VCaP (cell line): ENCODE results near the gene IL10RA.

Experiments
- H3K27ac ChIP-seq: fragments of 450-650 bp; 2 replicates; pipeline ENCODE4 v1.5.1; 2017
- TF ChIP-seq, protein P1 (sequence below): fragments of 450-650 bp; conservative IDR thresholded peaks from 2 replicates; pipeline ENCODE4 v1.5.1; 2017; ENCODE audit warnings: mild to moderate bottlenecking, moderate library complexity

Gene IL10RA

DNA sequence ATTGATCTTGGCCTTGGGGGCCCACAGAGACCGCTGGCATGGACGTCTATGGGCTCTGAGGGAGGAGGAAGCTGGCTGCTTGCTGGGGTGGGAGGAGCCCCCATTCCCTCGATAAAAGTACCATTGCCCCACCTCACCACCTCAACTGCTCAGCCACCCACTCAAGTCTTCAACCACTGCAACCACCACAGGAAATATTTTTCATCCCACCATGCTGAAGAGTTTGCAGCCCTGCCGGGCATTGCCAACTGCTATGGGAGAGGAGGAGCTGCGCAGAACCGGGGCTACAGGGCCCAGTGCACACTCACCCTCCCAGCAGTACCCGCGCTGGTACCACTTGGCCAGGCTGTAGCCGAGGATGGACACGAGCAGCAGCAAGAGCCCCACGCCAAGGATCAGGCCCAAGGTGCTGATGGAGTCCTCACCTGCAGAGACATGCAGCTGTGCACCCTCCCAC lies 29.2 kb downstream of the IL10RA start:
- TF ChIP-seq, protein P1, sequence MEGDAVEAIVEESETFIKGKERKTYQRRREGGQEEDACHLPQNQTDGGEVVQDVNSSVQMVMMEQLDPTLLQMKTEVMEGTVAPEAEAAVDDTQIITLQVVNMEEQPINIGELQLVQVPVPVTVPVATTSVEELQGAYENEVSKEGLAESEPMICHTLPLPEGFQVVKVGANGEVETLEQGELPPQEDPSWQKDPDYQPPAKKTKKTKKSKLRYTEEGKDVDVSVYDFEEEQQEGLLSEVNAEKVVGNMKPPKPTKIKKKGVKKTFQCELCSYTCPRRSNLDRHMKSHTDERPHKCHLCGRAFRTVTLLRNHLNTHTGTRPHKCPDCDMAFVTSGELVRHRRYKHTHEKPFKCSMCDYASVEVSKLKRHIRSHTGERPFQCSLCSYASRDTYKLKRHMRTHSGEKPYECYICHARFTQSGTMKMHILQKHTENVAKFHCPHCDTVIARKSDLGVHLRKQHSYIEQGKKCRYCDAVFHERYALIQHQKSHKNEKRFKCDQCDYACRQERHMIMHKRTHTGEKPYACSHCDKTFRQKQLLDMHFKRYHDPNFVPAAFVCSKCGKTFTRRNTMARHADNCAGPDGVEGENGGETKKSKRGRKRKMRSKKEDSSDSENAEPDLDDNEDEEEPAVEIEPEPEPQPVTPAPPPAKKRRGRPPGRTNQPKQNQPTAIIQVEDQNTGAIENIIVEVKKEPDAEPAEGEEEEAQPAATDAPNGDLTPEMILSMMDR = no peak
- no peak overlapping the region for H3K27ac ChIP-seq

DNA sequence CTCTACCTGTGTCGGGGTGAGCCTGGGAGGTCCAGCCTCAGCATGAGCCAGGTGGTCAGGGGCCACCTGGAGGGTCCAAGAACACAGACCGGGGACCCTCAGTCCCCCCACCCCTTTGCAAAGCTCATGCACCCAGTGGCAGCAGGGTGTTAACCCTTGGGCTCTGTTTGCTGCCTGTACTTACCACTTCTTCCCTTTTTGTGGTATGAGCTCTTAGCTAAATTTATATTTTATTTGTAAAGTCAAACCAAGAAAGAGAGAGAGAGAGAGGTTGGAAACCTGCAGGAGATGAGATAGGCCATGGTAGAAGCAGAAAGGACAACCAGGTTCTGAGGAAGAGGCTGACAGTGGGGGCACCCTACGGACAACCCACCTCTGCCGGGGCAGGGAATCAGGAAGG lies 29.9 kb downstream of the IL10RA start:
- TF ChIP-seq, protein P1 = no peak
- H3K27ac ChIP-seq = no peak overlapping the region

DNA sequence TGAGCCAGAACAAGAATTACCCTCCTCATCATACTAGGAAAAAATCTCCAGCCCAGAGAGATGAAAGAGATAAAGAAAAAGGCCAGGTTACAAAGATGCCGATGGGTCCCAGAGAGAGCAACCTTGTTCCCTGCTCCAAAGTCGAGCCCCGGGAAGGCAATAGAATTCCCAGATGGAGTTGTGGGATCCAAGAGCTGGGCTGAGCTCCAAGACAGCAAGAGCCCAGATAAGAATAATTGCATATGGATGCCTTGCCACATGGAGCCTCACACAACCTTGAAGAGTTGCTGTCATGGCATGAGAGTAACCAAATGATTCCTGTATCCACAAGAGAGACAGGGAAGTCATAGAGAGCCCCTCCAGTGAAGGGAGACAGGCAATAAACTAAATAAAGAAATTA lies 30.9 kb downstream of the IL10RA start:
- no peak overlapping the region for H3K27ac ChIP-seq
- TF ChIP-seq, protein P1 = no peak

DNA sequence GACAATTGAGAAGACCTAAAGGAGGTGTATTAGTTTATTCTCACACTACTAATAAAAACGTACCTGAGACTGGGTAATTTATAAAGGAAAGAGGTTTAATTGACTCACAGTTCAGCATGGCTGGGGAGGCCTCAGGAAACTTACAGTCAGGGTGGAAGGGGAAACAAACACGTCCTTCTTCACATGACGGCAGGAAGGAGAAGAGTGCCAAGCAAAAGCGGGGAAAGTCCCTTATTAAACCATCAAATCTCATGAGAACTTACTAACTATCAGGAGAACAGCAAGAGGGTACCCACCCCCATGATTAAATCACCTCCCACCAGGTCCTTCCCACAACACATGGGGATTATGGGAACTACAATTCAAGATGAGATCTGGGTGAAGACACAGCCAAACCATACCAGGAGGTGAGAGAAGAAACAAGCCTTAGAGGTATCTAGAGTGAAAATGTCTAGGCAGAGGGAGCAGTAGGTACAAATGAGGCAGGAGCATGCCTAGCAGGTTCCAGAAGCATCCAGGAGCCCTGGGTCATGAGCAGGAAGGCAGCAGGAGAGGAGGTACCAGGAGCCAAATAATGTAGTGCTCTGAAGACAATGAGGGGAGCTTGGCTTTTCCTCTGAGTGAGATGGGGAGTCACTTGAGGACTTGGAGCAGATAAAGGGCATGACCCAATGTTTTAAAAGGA lies 31.6 kb downstream of the IL10RA start:
- no peak overlapping the region for H3K27ac ChIP-seq
- TF ChIP-seq, protein P1 = no peak

DNA sequence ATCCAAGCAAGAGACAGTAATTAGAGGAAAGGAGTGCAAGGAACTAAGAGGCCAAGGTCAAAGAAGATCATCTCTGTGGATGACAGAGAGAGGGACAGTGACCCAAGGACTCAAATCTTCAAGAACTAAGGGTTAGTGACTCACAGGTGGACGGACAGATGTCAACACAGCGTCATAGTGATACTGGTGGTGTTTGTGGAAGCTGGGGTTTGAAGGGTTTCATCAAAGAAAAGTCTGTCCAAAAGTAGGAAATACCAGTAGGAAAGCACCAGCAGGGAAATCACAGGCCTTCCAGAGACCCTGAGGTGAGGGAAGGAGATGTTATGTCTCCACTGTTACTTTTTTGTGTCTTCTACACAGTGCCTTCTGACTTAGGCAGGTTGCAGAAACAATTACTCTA lies 32.2 kb downstream of the IL10RA start:
- no peak overlapping the region for H3K27ac ChIP-seq
- TF ChIP-seq, protein P1 = no peak

DNA sequence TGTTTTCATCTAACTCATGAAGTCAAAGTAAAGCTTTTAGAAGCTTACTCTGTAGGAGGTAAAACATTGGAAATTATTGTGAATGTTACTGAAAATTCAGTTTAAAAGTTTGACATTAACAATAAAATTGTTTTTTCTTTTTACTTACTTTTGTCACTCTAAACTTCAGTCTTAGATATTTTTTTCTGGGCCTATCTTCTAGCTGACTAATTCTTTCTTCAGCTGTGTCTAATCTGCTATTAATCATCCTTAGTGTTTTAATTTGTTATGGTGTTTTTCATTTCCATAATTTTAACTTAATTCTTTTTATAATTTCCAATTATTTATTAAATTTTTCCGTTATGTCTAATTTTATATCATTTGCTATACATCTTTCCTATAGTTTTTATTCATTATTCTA lies 35.0 kb downstream of the IL10RA start:
- H3K27ac ChIP-seq = no peak overlapping the region
- TF ChIP-seq, protein P1 = no peak

DNA sequence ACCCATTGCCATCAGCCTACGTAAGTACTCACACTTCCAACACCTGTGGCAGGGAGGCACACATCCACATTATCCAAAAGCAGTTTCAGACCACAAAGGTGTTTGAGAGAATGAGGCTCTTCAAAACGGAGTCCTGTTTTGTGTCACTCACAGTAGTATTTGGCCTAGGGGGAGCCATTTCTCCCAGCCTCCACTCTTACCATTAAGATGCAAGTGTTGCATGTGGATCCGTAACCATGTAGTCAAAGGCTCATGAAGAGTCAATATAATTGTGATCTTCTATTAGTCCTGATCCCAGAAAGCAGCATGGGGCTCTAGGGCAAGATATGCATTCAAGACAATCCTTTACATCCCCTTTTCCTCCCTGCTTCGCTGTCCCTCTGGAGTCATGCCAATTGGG lies 41.5 kb downstream of the IL10RA start:
- TF ChIP-seq, protein P1 = no peak
- H3K27ac ChIP-seq = no peak overlapping the region
